ENCODE data around the gene MPP1.
"Not testable (repeated sequence)": the region's sequence is repeated elsewhere in the genome, so short reads cannot be mapped to it uniquely, and the experiment has no call there.

MPP1 gene

DNA sequence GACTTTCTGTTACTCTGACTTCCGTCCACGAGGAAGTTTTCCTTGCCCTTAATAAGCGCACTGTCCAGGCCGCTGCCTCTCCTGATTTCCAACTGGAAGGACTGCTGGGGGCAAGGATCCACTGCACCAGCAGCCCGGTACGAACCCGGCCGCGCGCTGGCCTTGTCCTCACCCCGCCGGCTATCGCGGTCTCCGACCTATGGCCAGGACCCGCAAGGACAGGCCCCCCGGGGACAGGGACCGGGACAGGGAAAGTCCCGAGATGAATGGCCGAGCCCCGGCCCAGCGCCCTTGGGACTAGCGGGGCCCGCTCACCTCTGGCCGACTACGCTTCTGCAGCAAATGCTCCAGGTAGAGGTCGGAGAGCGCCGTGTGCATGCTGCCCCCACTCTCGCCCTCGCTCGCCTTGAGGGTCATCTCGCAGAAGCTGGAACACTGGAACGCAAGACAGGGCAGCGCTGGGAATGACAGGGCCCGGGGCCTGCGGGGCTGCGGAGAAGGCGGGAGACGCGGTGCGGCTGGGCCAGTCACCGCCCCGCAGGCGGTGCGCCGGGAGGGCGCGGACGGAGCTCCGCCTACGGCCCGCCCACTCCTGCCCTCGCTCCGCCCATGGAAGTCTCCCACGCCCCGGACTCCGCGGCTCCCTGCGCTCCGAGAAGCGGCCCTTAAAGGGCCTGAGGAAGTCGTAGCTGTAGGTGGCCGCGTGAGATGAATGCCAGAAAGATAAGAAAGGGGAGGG, at the start of gene MPP1:
TSS of gene MPP1 (minus strand) at position 529 of the 739 bp plus-strand sequence. CDS start at position 417, 112 bp downstream.
- peak; percentile 81 for DNase-seq

DNA sequence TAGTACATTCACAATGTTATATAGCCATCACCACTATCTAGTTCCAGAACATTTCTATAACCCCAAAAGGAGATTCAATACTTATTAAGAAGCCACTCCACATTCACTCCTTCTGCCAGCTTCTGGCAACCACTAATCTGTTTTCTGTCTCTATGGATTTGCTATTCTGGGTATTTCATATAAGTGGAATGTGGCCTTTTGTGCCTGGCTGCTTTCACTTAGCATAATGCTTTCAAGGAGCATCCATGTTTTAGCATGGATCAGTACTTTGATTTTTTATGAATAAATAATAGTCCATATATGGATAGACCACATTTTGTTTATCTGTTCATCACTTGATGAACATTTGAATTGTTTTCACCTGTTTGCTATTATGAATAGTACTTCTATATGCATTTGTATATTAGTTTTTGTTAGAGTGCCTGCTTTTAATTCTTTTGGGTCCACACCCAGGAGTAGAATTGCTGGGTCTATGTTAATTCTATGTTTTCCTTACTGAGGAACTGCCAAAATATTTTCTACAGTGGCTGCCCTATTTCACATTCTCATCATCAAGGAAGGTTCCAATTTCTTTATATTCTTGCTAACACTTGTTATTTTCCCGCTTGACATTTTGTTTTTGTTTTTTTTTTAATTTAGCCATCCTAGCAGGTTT, 45.8 kb upstream of the MPP1 start:
- DNase-seq = no peak

DNA sequence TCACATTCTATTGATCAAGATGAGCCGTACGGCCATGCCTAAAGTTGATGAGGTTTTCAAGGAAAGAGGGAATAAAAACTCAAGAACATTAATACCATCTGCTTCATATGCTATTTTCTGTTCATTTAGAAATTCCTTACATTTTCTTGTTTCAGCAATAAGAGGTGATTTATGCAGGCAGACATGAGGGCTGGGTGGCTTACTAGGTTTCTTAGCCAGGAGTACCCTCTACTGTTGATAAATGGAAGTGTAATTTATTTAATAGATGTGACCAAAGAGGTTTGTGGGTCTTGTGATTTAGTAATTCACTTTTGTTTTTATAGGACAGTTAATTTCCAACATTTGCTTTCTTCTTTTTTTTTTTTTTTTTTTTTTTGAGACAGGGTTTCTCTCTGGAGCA, 35.6 kb upstream of the MPP1 start:
- DNase-seq = no peak

DNA sequence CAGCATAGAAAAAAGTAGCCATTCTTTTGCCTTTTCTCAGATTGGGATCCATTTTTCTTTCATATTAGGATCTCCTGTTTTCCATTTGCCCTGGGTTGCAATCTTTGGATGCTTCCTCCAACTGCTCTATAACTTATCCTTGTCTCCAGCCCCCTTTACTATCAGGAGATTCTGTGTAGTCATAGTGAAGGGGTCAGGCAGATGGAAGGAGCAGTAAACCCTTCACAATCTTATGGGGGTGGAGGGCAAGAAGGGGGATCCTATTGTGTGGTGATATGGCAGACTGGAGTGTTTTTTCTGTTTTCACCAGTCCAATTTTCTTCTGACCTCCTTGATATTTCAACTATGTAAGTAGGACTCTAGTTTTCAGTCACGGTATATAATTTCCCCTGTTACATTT, 30.9 kb upstream of the MPP1 start:
- no peak for DNase-seq

DNA sequence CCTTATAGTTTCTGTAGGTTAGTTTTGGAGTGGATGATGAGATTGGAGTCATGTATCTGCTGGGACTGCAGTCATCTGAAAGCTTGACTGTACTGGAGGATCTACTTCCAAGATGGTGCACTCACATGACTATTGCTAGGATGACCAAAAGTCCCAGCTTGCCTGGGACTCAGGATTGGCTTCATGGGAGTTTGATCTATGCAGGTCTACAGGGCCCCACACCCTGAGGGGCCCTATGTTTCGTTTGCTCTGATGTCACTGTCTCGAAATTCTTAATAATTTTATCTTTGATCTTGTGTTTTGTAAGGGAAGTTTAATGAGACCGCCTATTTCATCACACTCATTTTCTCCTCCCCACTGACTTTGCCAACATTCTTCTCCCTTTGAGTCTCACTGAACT, 29.3 kb upstream of the MPP1 start, which contains the start of gene SMIM9:
TSS of gene SMIM9 (minus strand) at position 101 of the 400 bp plus-strand sequence. CDS start 3,806 bp downstream, outside the sequence.
- DNase-seq = no peak

DNA sequence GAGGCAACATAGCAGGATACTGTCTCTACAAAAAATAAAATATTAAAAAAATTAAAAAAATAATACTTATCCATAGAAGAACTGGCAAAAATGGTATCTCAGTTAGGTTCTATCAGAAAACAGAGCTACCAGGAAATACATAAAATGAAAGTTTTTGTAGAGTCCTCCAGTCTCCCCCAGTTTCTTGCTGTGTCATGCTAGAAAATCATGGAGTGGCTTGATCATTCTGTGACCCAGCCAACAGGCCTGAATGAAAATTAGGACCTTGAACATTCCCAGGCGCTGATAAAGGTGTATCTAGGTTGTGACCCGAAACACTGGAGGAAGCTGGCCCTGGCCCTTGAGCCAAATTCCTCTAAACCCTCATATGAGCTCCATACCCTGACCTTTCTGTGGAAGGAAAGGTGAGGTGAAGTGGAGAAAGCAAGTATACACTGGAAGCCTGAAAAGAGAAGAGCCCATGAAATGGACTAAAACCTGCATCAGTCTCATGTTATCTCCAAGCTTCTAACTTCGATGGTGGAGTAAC, 28.5 kb upstream of the MPP1 start:
- no peak for DNase-seq

DNA sequence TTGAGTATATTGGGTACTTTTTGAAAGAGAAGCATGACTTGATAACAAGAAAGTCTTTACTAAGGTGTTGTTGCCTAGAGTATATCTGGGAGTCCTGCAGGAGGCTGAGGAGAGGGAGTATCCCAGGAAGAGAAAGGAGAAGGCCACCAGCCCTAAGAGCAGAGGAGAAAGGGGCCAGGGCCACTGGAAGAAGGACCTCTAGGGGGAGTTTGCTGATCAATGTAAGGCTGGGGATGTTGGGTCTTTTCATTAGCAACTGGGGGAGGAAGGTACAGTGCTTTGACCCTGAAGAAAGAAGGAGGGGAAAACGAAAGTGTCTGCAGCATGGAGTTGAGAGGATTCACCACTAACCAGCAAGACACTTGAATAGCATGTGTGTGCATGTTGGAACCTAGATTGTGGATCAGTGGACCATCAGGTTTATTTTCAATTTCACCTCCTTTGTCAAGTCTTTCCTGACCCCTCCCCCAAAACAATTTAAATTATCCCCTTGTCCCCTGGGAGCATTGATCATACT, 24.7 kb upstream of the MPP1 start:
- no peak for DNase-seq

DNA sequence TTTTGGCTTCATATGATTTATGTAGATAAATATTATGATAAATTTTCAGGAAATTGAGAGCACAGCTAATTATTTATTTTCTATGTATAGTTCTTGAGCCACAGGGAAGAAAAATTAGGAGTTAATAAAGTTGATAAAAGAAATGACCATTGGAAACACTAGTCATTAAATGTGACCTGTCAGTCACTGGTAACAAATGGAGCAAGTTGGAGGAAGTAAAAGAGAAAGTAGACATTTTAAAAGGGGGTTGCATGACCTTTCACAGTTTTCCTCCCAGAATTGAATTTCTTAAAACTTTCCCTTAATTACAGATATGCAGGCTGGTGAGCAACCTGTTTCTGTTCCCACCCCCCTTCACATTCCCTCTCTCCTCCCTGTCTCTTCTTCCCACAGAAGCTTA, 23.8 kb upstream of the MPP1 start:
- DNase-seq = no peak

DNA sequence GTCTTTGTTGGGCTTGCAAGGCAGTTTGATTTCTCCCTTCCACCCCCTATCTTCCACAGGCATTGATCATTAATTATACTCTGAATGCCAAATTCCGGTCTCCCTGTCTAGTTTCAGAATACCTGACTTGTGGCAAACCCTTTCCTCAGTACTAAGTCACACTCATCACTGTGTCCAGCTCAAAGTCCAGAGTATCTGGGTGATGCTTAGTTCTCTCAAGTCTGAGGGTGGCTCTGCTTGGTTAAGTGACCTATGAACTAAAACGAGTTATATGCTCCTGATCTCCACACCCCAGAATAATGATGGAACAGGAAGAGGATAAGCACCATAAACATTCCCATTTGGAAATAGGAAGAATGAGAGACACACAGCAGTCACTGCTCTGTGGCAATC, 22.7 kb upstream of the MPP1 start:
- no peak for DNase-seq

DNA sequence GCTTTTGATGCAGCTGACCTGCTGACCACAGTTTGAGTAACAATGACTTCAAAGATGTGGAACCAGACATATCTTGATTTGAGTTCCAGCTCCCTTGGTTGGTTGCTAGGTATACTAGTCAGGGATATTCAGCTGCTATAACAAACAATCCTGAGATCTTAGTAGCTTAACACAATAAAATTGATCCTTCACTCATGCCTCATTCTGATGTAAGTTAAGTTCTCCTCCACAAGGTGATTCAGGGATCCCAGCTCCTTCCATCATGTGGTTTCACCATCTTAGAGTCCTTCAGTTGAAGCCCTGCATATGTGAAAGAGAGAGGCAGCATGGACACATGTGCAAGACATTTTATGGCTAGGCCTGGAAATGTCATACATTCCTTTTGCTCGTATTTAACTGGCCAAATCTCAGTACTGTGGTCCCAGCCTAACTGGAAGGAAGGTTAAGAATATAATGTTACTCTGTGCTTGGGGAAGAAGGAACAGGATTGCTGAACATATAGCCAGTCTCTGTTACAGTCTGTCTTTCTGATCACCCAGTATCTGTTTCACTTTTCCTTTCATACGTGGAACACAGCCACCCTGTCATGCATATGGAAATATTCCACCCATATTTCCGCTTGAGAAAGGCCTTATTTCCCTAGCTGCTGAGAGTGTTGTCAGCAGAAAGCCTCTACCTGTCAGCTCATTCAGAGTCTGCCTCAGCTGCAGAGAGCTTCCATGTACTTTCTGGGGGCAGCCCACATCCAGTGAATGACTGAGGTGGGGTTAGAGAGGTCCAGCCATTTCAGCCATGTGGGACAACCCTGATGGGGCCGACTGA, 22.1 kb upstream of the MPP1 start:
- no peak for DNase-seq

DNA sequence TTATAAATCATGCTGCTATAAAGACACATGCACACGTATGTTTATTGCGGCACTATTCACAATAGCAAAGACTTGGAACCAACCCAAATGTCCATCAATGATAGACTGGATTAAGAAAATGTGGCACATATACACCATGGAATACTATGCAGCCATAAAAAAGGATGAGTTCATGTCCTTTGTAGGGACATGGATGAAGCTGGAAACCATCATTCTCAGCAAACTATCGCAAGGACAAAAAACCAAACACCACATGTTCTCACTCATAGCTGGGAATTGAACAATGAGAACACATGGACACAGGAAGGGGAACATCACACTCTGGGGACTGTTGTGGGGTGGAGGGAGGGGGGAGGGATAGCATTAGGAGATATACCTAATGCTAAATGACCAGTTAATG, 20.3 kb upstream of the MPP1 start:
- not testable (repeated sequence) for DNase-seq

DNA sequence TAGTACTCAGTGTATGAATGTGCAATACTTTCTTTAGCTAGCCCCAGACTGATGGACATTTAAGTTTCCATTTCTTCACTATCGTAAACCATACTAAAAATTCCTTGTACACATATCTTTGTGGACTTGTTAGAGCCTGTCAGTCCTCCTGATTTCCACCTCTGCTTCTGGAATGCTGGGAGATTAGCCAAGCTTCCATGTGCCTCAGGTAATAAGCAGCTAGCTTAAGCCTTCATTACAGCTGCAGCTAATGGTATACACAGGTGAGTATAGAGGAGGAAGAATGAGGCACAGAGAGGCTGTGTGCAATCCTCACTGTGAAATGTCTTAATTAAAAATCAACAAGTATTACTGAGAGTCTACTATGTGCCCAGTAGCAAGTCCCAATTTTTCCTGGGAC, 19.4 kb upstream of the MPP1 start:
- DNase-seq = no peak

DNA sequence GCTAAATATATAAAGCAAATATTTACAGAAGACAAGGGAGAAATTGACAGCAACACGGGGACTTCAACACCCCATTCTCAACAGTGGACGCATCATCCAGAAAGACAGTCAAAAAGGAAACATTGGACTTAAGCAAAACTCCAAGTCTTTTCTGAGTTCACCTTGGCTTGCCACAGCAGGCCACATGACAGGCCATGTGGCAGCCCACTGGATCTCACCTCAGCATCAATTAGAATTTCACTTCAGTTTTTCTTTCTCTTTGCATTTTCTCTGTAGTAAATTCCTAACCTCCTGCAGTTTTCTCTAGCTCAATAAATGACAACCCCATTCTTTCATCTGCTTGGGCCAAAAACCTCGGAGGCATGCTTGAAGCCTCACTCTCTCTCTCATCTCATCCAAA, 16.7 kb upstream of the MPP1 start:
- no peak for DNase-seq

DNA sequence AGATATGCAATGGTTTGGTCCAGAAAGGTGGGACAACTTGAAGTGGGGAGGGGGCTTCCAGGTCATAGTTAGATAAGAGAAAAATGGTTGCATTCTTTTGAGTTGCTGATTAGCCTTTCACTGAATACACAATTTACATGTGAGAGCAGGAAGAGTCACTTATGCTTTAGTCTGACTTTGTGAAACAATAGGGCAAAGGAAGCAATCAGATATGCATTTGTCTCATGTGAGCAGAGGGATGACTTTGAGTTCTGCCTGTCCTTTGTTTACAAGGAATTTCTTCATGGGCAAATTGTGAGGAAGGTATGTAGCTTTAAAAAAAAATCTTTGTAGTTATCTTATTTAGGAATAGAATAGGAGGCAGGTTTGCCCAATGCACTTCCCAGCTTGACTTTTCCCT, 16.2 kb upstream of the MPP1 start:
- DNase-seq = no peak

DNA sequence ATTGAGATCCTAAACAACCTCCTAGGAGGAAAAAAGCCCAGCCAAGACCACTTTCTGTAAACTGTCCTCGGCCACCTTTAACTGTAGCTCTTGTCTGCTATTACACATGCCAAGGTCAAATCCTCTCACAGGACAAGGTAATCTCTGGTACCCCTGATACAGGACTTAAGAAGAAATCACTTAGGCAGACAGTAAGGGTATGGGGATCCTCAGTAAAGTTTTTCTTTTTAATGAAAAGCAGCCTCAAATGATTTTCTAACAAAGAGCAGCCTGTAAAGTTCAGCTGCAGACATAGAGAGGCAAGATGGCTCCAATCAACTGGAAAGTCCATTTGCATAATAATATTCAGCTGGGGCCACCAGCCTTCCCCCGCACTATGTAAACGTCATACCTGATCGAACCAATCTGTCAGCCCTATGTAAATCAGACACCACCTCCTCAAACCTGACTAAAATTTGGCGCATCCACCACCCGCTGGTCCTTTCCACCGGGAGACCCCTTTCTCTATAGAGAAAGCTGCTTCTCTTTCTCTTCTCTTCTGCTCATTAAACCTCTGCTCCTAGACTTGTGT, 14.6 kb upstream of the MPP1 start:
- no peak for DNase-seq

DNA sequence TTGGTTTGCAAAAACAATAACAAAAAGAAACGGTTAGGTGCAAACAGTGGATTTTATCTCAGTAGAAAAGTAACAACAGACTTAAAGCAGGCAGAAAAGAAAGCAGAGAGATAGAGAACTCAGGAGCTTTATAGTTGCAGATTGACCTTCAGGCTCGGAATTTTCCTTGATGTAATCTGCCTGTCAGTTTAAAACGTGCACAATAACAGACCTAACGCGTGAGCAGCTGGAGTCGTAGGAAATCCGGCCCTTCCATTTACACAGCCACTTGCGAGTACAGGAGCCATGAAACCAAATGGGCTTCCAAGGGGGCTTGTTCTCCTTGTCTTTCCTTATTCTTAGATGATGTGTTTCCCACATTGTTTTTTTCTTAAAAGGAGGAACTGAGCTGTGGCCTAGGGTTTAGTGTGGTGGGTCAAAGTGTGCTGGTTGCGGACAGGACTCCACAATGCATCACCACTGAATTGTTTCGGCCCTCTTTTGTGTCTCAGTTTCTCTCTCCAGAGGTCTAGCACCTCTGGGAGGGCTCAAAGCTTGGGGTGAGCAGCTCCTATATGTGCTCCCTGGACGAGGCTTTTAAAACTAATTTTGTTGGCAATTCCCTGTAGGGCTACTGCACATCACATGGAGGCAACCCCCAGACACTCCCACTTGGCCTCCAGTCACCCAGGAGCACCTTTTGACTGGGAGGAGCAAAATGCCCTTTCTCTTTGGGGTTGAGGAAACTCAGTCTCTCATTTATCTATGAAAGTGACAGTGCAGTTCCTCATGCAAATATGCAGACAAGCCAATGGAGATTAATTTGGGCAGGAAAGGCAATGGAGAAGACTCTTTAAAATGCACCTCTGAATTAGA, 13.9 kb upstream of the MPP1 start:
- no peak for DNase-seq

DNA sequence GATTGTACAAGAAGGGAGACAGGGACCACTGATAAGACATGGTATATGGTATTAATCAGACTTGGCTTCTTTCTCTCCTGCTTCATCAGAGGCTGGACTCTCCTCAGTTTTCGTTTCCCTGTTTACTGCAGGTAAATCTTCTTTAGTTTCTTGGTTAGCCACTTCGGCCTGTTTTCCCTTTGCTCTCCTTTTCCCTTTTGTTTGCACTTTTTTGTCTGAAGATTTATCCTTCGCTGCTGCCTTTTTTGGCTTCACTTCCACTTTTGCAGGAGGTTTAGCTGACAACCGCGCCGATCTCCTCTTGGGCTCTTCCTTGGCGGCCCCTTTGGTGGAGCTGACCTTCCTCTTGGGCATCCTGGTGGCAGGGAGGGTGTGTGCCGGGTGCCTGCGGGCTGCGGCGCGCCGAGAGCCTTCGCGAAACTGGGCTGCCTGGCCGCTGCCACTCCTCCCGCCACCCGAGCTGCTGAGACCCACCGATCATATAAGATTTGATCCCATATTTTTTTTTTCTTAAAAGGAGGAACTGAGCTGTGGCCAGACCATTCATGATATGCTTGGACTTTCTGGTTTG, 11.8 kb upstream of the MPP1 start:
- DNase-seq = not testable (repeated sequence)

DNA sequence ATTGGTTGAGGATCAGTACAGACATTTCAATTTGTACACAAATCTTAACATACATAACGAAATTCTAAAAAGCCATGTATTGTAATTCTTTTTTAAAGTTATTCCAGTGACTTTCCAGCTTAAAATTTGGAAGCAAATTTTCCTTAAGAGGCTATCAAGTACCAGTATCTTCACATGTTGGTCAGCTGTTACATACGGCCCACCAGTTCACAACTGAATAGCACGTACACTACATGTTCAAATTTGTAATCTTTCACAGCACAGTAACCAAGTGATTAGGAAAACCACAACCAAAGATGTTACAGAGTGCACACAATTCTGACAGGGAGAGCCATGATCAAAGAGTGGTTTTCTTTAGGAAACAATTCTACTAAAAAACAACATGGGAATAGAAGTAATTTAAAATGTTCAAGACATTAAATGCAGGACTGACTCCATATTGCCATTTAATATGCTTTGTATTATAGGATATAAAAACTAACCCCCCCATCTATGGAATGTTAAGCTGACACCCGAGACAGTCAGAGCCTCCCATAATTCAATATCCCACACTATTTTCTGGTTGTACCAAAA, 11.1 kb upstream of the MPP1 start:
- DNase-seq = not testable (repeated sequence)

DNA sequence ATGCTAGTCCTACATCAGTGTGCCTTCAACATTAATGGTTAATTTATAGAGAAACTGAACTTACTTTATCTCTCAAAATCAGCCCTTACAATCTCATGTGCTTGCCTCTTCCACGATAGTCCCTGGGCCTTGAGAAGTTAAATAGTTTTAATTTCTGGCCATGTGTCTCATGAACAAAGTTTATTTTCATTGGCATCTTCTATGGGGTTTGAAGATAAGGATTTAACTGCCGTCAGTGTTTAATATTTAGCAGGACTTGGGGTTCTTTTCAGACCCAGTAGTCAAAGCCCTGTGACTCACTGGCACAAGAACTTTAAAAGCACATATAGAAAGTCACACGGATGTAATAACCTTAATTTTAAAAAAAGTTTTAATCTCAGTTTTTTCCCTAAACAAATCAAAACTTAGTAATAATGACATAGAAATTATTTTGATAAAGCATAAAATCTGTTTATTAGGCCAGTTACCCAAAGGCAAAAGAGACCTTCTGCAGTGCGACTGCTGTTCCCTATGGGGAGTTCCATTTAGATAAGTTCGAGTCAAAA, 10.1 kb upstream of the MPP1 start:
- DNase-seq = no peak

DNA sequence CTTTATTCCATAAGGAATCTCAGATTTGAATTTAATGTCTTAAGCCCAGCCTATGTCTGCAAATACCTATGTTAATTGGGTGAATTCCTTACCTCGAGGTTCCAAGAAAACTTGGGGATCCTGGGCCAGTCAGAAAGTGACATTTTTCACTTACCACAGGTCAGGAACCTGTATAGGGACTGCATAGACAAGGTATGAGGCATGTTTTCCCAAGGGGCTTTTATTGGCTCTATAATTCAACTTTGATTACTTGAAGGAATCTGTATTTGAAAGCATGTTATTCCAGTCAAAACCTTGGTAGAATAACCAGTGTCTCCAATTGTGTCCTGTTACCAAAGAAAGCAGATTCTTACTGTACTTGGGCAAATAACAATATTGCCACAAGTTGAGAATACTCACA, 8.5 kb upstream of the MPP1 start:
- DNase-seq = no peak

Measured in stimulated activated CD8-positive, alpha-beta memory T cell treated with anti-CD3 and anti-CD28 coated beads, Interleukin-4, amount 100 ng/mL, for 48 hours (primary cell).